ENCODE results near the gene SGPL1.
A peak's percentile ranks its signal among the peaks of the same experiment; 100 is the strongest.
"Not testable (repeated sequence)": the region's sequence is repeated elsewhere in the genome, so short reads cannot be mapped to it uniquely, and the experiment has no call there.

SGPL1 gene

GRCh38 chr10:70843776-70844489 lies 28.2 kb downstream of the SGPL1 start:
- DNase-seq (ENCODE audit: low read depth): no peak

GRCh38 chr10:70845256-70845655 lies 29.5 kb downstream of the SGPL1 start:
- DNase-seq (ENCODE audit: low read depth): no peak

GRCh38 chr10:70845816-70846215 lies 30.1 kb downstream of the SGPL1 start:
- no peak for DNase-seq (ENCODE audit: low read depth)

GRCh38 chr10:70846795-70847194 lies 31.0 kb downstream of the SGPL1 start:
- DNase-seq (ENCODE audit: low read depth): no peak

- no peak for DNase-seq (ENCODE audit: low read depth)
These were observed 32.1 kb downstream of the SGPL1 start for GRCh38 chr10:70847659-70848360.

- DNase-seq (ENCODE audit: low read depth): peak; percentile 30
These were observed 33.9 kb downstream of the SGPL1 start for GRCh38 chr10:70849582-70850016.

GRCh38 chr10:70850097-70850496 lies 34.3 kb downstream of the SGPL1 start:
- DNase-seq (ENCODE audit: low read depth): no peak

GRCh38 chr10:70851597-70852475 lies 36.1 kb downstream of the SGPL1 start:
- DNase-seq (ENCODE audit: low read depth): no peak

- no peak for DNase-seq (ENCODE audit: low read depth)
These were observed 37.3 kb downstream of the SGPL1 start for GRCh38 chr10:70853038-70853437.

- DNase-seq (ENCODE audit: low read depth): no peak
These were observed 37.7 kb downstream of the SGPL1 start for GRCh38 chr10:70853457-70853856.

- no peak for DNase-seq (ENCODE audit: low read depth)
These were observed 40.7 kb downstream of the SGPL1 start for GRCh38 chr10:70856454-70856853.

GRCh38 chr10:70858759-70859158 lies 43.0 kb downstream of the SGPL1 start:
- no peak for DNase-seq (ENCODE audit: low read depth)

GRCh38 chr10:70861495-70862197 lies 45.9 kb downstream of the SGPL1 start:
- DNase-seq (ENCODE audit: low read depth): not testable (repeated sequence)

- DNase-seq (ENCODE audit: low read depth): no peak
These were observed 47.9 kb downstream of the SGPL1 start for GRCh38 chr10:70863470-70864160.

GRCh38 chr10:70864935-70865334 lies 49.2 kb downstream of the SGPL1 start:
- no peak for DNase-seq (ENCODE audit: low read depth)

GRCh38 chr10:70866424-70866823 lies 50.7 kb downstream of the SGPL1 start:
- no peak for DNase-seq (ENCODE audit: low read depth)

- no peak for DNase-seq (ENCODE audit: low read depth)
These were observed 56.5 kb downstream of the SGPL1 start for GRCh38 chr10:70872291-70872690.

- DNase-seq (ENCODE audit: low read depth): no peak
These were observed 58.3 kb downstream of the SGPL1 start for GRCh38 chr10:70874061-70874460.

GRCh38 chr10:70879207-70879606 lies 63.5 kb downstream of the SGPL1 start:
- no peak for DNase-seq (ENCODE audit: low read depth)

GRCh38 chr10:70880077-70880534 lies 64.4 kb downstream of the SGPL1 start:
- DNase-seq (ENCODE audit: low read depth): peak; percentile 9

GRCh38 chr10:70884741-70885140 lies 69.0 kb downstream of the SGPL1 start:
- no peak for DNase-seq (ENCODE audit: low read depth)

Measured in HS-27A (cell line).